ENCODE data around the gene RSPH1.

DNA sequence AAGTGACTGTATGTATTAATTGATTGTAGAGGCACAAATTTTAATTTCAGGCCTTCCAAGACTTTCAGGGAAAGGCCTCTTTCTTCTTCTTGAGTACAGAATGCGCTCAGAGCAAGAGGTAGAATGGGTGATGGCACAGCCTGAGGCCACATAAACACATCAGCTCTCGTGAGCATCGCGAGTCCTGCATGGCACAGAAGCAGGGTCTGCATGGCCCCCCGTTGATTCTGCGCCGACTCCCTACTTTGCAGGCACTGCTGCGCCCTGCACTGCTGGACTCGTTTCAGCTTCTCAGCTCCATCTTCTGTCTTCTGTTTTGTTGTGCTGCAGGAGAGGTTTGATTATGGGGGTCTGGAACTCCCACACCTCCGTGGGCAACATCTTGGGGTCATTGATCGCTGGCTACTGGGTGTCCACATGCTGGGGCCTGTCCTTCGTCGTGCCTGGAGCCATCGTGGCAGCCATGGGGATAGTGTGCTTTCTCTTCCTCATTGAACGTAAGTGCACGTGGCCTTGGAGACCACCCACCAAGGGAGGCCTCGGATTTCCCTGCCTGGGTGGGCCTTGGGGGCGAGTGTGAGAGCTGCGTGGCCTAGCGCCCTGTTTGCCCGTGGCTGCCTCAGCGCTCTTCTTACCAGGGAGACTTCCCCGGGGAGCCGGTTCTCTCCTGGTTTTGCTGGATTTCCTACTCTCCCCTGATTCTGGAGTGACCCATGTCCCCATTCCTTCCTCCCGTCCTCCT is 47.3 kb upstream of the RSPH1 start:
- TF ChIP-seq, protein P1, sequence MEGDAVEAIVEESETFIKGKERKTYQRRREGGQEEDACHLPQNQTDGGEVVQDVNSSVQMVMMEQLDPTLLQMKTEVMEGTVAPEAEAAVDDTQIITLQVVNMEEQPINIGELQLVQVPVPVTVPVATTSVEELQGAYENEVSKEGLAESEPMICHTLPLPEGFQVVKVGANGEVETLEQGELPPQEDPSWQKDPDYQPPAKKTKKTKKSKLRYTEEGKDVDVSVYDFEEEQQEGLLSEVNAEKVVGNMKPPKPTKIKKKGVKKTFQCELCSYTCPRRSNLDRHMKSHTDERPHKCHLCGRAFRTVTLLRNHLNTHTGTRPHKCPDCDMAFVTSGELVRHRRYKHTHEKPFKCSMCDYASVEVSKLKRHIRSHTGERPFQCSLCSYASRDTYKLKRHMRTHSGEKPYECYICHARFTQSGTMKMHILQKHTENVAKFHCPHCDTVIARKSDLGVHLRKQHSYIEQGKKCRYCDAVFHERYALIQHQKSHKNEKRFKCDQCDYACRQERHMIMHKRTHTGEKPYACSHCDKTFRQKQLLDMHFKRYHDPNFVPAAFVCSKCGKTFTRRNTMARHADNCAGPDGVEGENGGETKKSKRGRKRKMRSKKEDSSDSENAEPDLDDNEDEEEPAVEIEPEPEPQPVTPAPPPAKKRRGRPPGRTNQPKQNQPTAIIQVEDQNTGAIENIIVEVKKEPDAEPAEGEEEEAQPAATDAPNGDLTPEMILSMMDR (IDR thresholded peaks at IDR 0.05), result no peak
- no peak for TF ChIP-seq POLR2A (IDR thresholded peaks at IDR 0.05)
